SK-N-MC (cell line): ENCODE data around the gene REC114.

Experiments used
- EZH2 ChIP-seq: fragments of 200-600 bp; sonication (generic); IDR thresholded peaks from one replicate; pipeline ENCODE4 v1.6.1; 2017; ENCODE audit warnings: antibody characterized with exemption
- POLR2AphosphoS5 ChIP-seq: IDR thresholded peaks from 2 replicates; pipeline ENCODE4 v1.6.1; 2012; ENCODE audit warnings: mild to moderate bottlenecking, low read depth, low read length, borderline replicate concordance

DNA sequence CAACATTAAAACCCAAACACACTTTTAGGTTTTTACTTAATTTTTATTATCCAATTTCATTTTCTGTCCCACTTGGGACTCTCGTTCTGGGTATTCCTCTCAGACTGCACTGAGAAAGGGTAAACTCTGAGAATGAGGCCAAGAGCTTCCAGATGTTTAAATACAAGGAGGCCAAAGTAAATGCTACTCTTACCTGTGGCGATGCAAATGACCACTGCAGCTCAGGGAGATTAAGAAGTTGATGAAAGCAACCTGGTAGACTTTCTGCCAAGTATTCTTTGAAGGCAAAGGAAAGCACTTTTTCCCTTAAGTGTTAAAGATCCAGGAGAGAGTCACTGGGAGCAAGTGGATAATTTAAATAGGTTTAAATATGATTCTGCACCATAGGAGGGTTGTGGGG is 151.1 kb downstream of the REC114 start:
- TF ChIP-seq POLR2AphosphoS5 (no peak), EZH2 (no peak)
